Astrocyte of the spinal cord (primary cell): ENCODE results near the gene SIVA1.

Experiments
- DNase-seq: peaks from one replicate; pipeline ENCODE4 v3.0.0; 2011; ENCODE audit warnings: low read depth, low spot score
- H3K4me3 ChIP-seq: 2 replicates; pipeline ENCODE4 v1.5.1; 2011; ENCODE audit warnings: low read depth, mild to moderate bottlenecking, low read length, moderate library complexity
- in situ Hi-C: cut with HindIII; loops from 2 replicates; pipeline ENCODE4 v1.10.0; 2017; ENCODE audit warnings: low sequenced_read_pairs
- TF ChIP-seq, protein P1 (sequence below): IDR thresholded peaks from 2 replicates; pipeline ENCODE4 v1.5.1; 2012; ENCODE audit warnings: low read depth, mild to moderate bottlenecking, low read length, inconsistent platforms

SIVA1 gene

DNA sequence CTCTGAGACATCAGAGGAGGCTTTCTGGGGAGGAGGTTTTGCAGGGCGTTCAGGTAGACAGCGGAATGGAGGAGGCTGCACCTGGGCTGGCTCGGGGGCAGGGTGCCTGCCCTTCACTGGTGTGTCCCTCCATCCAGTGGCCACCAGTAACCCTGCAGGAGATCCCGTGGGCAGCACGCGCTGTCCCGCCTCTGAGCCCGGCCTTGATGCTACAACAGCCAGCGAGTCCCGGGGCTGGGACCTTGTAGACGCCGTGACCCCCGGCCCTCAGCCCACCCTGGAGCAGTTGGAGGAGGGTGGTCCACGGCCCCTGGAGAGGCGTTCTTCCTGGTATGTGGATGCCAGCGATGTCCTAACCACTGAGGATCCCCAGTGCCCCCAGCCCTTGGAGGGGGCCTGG lies 38.9 kb upstream of the SIVA1 start:
- in situ Hi-C loops, result no loop called here
- H3K4me3 ChIP-seq, result no peak overlapping the region
- TF ChIP-seq, protein P1, sequence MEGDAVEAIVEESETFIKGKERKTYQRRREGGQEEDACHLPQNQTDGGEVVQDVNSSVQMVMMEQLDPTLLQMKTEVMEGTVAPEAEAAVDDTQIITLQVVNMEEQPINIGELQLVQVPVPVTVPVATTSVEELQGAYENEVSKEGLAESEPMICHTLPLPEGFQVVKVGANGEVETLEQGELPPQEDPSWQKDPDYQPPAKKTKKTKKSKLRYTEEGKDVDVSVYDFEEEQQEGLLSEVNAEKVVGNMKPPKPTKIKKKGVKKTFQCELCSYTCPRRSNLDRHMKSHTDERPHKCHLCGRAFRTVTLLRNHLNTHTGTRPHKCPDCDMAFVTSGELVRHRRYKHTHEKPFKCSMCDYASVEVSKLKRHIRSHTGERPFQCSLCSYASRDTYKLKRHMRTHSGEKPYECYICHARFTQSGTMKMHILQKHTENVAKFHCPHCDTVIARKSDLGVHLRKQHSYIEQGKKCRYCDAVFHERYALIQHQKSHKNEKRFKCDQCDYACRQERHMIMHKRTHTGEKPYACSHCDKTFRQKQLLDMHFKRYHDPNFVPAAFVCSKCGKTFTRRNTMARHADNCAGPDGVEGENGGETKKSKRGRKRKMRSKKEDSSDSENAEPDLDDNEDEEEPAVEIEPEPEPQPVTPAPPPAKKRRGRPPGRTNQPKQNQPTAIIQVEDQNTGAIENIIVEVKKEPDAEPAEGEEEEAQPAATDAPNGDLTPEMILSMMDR, result no peak
- no peak for DNase-seq

DNA sequence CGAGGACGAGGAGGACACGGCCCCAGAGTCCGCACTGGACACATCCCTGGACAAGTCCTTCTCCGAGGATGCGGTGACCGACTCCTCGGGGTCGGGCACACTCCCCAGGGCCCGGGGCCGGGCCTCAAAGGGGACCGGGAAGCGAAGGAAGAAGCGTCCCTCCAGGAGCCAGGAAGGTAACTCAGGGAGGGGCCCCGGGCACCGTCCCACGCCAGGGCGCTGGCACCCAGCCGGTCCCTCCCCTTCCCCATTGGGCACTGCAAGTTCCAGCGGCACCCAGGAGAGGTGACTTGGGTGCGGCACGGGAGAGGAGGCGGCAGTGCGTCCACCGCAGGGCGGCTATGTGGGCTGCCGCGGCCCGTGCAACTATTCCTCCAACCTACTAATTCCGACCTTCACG lies 38.3 kb upstream of the SIVA1 start:
- TF ChIP-seq, protein P1, result no peak
- in situ Hi-C loops, result no loop called here
- H3K4me3 ChIP-seq, result no peak overlapping the region
- no peak for DNase-seq

DNA sequence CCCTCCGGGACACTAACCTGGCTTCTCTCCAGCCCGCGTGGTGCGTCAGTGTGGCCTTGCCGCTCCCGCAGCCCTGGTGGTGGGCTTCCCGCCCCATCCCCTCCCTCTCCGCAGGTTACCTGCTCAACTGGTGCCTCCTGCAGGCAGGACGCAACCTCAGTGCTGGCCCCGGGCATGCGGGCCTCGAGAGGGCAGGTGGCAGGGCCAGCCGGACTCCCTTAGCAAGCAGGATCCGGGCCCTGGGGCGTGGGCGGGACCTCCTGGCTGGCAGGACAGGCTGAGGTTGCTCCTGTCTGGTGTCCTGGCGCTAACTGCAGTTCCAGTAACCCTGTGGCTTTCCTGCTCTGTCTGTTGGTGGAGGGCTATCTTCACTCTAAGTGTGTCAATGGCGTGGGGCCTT lies 37.5 kb upstream of the SIVA1 start:
- no peak overlapping the region for H3K4me3 ChIP-seq
- in situ Hi-C loops, result no loop called here
- DNase-seq, result no peak
- TF ChIP-seq, protein P1, result no peak

DNA sequence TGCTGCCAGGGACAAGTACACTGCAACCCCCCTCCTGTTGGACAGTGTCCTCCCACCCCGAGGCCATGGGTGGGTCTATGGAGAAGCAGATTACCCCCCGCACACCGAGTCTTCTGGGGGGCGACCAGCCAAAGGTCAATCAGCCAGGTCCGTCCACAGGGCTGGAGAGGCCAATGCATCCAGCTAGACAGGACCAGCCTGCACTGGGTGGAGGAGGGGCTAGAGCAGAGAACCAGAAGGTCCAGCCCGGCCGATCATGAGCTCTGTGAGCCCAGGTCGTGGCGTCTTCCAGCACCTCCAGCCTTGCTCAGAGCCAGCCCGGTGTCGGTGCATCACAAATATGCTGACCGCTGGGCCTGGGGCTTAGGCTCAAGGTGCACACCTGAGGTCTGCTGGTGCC lies 37.1 kb upstream of the SIVA1 start:
- no peak for DNase-seq
- H3K4me3 ChIP-seq, result no peak overlapping the region
- TF ChIP-seq, protein P1, result no peak
- in situ Hi-C loops, result no loop called here

DNA sequence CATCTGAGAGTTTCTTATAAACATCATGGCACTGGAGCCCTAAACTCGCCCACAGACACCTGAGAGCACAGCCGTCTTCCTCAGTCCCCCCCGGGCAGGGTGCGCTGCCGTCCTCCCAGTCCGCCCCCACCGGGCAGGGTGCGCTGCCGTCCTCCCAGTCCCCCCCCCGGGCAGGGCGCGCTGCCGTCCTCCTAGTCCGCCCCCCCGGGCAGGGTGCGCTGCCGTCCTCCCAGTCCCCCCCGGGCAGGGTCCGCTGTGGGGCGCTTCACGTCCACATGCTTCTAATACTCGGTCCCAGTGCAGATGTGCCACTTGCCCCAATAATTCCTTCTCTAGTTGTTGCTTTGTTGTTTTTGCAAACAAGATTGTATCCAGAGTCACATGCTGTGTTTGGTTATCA lies 35.8 kb upstream of the SIVA1 start:
- no peak overlapping the region for H3K4me3 ChIP-seq
- TF ChIP-seq, protein P1, result no peak
- in situ Hi-C loops, result no loop called here
- no peak for DNase-seq

DNA sequence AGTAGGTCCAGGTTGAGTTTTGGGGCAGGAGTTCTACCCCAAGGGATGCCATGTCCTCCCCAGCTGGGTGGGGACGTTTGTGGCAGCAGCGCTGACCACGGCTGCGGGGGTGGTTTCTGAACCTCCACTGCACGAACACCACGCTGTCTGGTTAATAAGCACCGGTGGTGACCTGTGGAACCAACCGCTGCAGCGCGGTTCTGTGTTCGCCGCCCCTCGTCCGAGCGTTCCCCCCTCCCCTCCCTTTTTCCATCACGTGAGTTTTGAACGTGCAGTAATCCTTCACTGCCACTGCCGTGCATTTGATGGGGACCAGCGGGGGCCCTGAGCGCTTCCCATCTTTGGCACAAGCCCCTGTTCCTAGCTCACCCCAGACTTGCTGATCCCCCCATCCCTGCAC lies 35.3 kb upstream of the SIVA1 start:
- no peak overlapping the region for H3K4me3 ChIP-seq
- no peak for DNase-seq
- in situ Hi-C loops, result no loop called here
- TF ChIP-seq, protein P1, result no peak

DNA sequence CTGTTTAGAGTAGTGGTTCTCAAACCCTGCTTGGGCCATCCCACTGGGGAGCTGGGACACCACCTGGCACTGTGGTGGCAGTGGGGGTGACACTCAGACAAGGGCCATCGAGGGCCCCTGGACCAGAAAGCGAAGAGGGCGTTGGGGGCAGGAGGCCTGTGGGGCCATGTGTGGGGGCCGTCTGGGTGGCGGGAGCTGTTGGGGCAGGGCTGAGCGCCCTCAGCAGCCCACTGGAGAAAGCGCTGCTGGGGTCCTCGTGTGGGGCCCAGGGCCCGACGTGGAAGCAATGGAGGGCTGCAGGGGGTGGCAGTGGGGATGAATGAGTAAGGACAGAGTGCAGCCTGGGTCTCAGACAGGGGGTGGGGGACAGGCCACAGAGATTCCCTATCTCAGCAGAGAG lies 34.8 kb upstream of the SIVA1 start:
- no peak for DNase-seq
- no peak overlapping the region for H3K4me3 ChIP-seq
- in situ Hi-C loops, result no loop called here
- TF ChIP-seq, protein P1, result no peak
